ENCODE measurements around the gene CFAP221.

Gene CFAP221

GRCh38 chr2:119692954-119693353 lies 148.7 kb downstream of the CFAP221 start:
- DNase-seq (ENCODE audit: low read depth), result no peak
- TF ChIP-seq CTCF (IDR thresholded peaks at IDR 0.05; ENCODE audit: control insufficient read depth, extremely low read depth, insufficient read depth), result no peak
- no peak overlapping the region for H3K4me3 ChIP-seq (ENCODE audit: low read depth, low read length)

GRCh38 chr2:119693567-119693966 lies 149.3 kb downstream of the CFAP221 start:
- no peak overlapping the region for H3K4me3 ChIP-seq (ENCODE audit: low read depth, low read length)
- TF ChIP-seq CTCF (IDR thresholded peaks at IDR 0.05; ENCODE audit: control insufficient read depth, extremely low read depth, insufficient read depth), result no peak
- DNase-seq (ENCODE audit: low read depth), result no peak

GRCh38 chr2:119693967-119694366 lies 149.7 kb downstream of the CFAP221 start:
- H3K4me3 ChIP-seq (ENCODE audit: low read depth, low read length), result no peak overlapping the region
- no peak for TF ChIP-seq CTCF (IDR thresholded peaks at IDR 0.05; ENCODE audit: control insufficient read depth, extremely low read depth, insufficient read depth)
- no peak for DNase-seq (ENCODE audit: low read depth)

DNA sequence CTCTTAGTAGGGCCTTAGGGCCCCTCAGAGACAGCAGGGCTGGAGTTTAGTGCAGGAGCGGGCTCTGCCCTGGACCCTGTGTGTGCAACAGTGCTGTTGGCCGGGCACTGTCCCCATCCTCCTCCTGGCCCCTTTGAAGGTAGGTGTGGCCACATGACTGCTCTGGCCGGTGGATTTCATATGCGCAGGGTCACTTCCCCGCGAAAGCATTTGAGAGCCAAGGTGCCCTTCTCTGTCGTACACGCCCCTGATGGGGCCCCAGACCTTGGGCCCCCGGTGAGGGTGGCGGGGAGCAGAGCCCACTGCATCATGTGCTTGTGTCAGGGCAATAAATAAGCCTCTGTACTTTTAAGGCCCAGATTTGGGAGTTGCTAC lies 150.2 kb downstream of the CFAP221 start:
- no peak for DNase-seq (ENCODE audit: low read depth)
- no peak for TF ChIP-seq CTCF (IDR thresholded peaks at IDR 0.05; ENCODE audit: control insufficient read depth, extremely low read depth, insufficient read depth)
- no peak overlapping the region for H3K4me3 ChIP-seq (ENCODE audit: low read depth, low read length)

- H3K4me3 ChIP-seq (ENCODE audit: low read depth, low read length), result no peak overlapping the region
- no peak for TF ChIP-seq CTCF (IDR thresholded peaks at IDR 0.05; ENCODE audit: control insufficient read depth, extremely low read depth, insufficient read depth)
- DNase-seq (ENCODE audit: low read depth), result no peak
These were observed 150.7 kb downstream of the CFAP221 start for GRCh38 chr2:119694845-119695521.

GRCh38 chr2:119696005-119696404 lies 151.8 kb downstream of the CFAP221 start:
- DNase-seq (ENCODE audit: low read depth), result no peak
- no peak for TF ChIP-seq CTCF (IDR thresholded peaks at IDR 0.05; ENCODE audit: control insufficient read depth, extremely low read depth, insufficient read depth)
- H3K4me3 ChIP-seq (ENCODE audit: low read depth, low read length), result no peak overlapping the region

DNA sequence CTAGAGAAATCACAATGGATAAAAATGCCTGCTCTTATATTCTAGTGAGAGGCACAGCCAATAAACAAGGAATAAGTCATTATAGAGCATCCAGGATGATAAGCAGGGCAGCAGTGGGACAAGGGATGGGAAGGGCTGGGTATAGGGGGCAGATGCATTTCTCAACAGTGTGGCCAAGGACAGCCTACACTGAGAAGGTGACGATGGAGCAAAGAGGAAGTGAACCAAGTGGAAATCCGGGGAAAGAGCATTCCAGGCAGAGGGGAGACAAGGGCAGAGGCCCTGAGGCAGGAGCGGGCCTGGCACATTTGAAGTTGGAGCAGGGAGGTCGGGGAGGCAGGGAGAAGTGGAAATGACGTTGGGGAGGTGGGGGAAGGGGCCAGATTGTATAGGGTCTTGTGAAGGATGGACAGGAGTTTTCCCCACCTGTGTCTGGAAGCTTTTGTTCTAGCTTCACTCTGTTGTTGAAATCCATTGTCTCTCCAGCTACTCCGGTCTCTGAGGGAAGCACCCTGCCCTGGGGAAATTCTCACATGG lies 152.3 kb downstream of the CFAP221 start:
- TF ChIP-seq CTCF (IDR thresholded peaks at IDR 0.05; ENCODE audit: control insufficient read depth, extremely low read depth, insufficient read depth), result no peak
- no peak overlapping the region for H3K4me3 ChIP-seq (ENCODE audit: low read depth, low read length)
- no peak for DNase-seq (ENCODE audit: low read depth)
